IPS DF 19.7 (cell line): Measurements from ENCODE around the gene PLA2G2E.
"Not testable (repeated sequence)": the region's sequence is repeated elsewhere in the genome, so short reads cannot be mapped to it uniquely, and the experiment has no call there.

Experiments
- DNase-seq: peaks from one replicate; pipeline ENCODE4 v3.0.0-alpha.2; 2013; ENCODE audit warnings: low read depth, low spot score

PLA2G2E gene

DNA sequence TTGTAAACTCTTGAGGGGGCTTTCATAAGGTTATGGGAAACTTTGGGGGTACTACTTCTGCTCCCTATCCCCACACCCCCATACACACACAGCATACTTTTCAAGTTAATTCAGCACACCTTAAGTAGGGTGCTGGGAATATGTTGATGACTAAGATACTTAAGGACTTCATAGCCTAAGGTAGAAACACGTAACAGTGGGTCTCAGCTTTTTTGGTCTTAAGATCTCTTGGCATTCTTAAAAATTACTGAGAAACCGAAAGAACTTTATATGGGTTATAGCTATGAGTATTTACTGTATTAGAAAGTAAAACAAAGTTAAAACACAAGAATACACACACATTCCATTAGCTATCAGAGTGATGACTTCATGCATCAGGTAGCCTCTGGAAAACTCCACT lies 39.1 kb downstream of the PLA2G2E start:
- no peak for DNase-seq

GRCh38 chr1:19882111-19883071 lies 41.0 kb downstream of the PLA2G2E start, which contains the start of gene OTUD3:
Gene OTUD3 (plus strand): TSS chr1:19882395. CDS start chr1:19882514, 119 bp downstream.
- peak; percentile 84 for DNase-seq

DNA sequence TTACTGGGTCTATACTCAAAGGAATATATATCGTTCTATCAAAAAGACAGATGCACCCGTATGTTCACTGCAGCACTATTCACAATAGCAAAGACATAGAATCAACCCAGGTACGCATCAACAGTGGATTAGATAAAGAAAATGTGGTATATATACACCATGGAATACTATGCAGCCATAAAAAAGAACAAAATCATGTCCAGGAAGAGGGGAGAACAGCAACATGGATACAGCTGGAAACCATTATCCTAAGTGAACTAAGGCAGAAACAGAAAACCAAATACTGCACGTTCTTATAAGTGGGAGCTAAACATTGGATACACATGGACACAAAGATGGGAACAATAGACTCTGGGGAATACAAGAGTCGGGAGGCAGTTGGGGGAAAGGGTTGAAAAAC lies 42.6 kb downstream of the PLA2G2E start:
- not testable (repeated sequence) for DNase-seq

GRCh38 chr1:19879661-19880060 lies 43.8 kb downstream of the PLA2G2E start:
- DNase-seq: no peak

DNA sequence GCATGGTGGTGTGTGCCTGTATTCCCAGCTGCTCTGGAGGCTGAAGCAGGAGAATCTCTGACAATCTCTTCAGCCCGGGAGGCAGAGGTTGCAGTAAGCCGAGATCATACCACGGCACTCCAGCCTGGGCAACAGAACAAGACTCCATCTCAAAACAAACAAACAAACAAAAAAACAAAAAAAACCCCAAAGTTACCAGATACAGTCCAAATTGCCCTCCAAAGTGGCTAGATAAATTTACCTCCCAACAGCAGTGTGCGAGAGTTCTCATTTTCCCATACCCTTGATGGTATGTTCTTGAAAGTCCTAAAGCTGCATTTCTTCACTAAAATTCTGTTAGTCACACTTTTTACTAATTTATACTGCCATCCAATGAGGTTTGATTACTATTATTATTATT lies 44.2 kb downstream of the PLA2G2E start:
- no peak for DNase-seq

DNA sequence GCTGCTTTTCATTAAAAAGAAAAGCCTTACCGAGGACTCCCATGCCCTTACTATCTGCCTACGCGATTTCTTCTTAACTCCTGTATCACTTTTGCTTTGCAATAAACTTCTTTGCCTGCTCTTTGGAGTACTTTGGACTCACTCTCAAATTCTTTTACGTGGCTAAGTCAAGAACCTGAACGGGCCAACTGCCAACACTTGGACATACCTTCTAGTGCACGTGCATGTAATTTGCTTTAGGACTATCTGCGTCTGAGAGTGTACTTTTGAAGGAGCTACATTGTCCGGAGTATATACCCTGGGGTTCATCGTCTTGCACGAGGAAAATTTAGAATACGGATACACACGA lies 44.8 kb downstream of the PLA2G2E start:
- no peak for DNase-seq

DNA sequence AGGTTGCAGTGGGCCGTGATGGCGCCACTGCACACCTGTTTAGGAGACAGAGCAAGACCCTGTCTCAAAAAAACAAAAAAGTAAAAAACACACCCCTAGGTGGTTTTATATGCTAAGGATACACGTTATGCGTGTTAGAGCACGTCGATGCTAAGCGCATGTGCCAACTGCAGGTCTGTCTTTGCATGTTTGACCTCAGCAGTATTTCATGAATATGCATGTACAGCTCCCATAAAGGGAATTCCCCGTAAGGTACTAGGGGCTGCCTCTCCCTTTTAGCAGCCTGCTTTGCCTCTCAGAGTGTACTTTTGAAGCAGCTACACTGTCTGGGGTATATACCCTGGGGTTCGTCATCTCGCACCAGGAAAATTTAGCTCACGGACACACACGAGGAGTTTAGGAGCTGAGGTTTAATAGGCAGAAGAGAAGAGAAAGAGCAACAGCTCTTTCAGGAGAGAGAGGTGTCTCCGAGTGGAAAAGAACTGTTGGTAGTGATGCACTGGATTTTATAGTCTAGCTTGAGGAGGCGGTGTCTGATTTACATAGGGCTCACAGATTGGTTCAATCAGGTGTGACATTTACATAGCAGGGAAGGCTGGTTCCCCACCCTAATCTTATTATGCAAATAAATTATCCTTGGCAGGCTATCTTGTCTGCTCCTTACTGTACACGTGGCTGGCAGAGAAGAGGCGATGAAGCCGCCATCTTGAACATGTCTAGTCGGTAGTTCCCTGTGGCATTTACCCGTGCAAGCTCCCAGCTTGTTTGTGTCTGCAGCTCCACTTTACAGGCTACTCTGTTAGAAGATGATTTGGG lies 45.4 kb downstream of the PLA2G2E start:
- no peak for DNase-seq

GRCh38 chr1:19877181-19877750 lies 46.2 kb downstream of the PLA2G2E start:
- no peak for DNase-seq

DNA sequence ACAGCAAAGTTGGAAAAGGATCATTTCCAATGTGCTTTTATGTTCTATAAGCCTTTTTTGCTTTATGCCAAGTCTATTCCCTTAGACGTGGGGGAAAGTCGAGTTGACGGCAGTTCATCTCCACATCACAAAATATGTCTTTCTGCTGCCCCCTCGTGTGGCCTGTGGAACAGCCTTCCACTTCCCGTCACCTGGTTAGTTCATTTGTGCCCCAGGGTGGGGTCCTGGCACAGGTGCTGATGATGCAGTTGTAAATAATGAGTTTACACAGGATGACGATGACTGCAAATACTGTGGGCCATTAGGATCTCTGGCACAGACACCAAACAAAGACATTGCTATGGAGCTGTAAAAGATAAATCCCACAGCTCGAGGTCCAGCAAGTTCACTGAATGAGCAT lies 51.2 kb downstream of the PLA2G2E start:
- DNase-seq: no peak
